Measurements from ENCODE around the gene DDT. TPM values are rescaled to one million over a fixed set of nuclear protein-coding genes. Genes with fewer than 3 reads are reported as not detected.

DDT gene
- polyA plus RNA-seq, 3 donors, result 115 to 192 (median 138) TPM

DNA sequence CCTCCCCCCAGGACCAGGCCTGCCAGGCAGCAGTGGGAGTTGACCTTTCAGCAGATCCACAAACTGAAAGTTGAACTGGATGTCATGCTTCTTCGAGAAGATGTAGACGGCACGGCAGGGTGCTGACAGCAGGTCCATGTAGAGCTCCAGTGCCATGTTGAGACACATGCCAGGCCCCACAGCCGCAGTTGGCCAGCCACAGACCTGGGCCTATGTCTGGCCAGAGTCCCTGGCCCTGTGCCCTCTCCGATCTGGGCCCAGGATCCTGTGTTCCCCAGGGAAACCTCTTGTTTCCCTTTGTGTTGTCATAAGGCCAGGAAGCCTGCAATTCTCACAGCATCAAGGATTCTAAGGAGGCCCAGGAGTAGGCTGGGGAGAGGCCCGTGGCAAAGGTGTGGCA, 31.0 kb upstream of the DDT start, which contains the start of gene GSTT4:
GSTT4 (minus strand) TSS at position 253 of the 400 bp plus-strand sequence; CDS start at position 156, 97 bp downstream.
- H3K4me2 ChIP-seq (replicated peaks; ENCODE audit: extremely low read depth, low read length, poor library complexity, severe bottlenecking), result no peak within 1 kb of the TSS

DNA sequence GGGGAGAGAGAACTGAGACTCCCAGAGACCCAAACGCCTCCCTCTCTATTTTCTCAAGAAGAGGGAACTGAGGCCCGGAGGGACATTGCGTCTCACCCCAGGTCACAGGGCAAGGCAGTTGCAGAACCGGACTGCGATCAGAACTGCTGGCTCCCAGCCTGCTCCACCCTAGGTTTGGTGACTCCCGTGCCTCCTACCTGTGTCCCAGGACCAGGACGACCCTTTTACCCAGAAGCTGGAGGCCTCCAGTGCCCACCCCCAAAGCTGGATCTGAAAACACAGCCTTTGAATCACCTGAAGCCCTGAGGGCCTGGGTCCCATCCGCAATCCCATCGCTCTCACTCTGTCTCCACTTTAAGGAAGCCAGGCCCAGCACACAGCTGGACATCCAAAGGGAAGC, 29.6 kb upstream of the DDT start:
- DNase-seq, result no peak
- H3K9ac ChIP-seq (ENCODE audit: insufficient read depth, low read length, poor library complexity, severe bottlenecking), result no peak overlapping the region
- H3K9me3 ChIP-seq (replicated peaks in 1 of 2; ENCODE audit: control insufficient read depth in 1 of 2, insufficient read depth in 1 of 2, low read length in 2 of 2), result no peaks in the 10 kb centered on the region
- no peak overlapping the region for H2AFZ ChIP-seq (ENCODE audit: insufficient read depth, low read depth, low read length, poor library complexity, severe bottlenecking)
- no peak overlapping the region for H3K4me3 Mint-ChIP-seq
- no peak overlapping the region for H3K4me3 ChIP-seq (replicated peaks in 1 of 3; ENCODE audit: low read depth in 2 of 3, low read length in 3 of 3)
- H4K20me1 ChIP-seq (ENCODE audit: insufficient read depth, low read length), result no peaks in the 10 kb centered on the region
- TF ChIP-seq, protein P1, sequence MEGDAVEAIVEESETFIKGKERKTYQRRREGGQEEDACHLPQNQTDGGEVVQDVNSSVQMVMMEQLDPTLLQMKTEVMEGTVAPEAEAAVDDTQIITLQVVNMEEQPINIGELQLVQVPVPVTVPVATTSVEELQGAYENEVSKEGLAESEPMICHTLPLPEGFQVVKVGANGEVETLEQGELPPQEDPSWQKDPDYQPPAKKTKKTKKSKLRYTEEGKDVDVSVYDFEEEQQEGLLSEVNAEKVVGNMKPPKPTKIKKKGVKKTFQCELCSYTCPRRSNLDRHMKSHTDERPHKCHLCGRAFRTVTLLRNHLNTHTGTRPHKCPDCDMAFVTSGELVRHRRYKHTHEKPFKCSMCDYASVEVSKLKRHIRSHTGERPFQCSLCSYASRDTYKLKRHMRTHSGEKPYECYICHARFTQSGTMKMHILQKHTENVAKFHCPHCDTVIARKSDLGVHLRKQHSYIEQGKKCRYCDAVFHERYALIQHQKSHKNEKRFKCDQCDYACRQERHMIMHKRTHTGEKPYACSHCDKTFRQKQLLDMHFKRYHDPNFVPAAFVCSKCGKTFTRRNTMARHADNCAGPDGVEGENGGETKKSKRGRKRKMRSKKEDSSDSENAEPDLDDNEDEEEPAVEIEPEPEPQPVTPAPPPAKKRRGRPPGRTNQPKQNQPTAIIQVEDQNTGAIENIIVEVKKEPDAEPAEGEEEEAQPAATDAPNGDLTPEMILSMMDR (IDR thresholded peaks at IDR 0.05), result no peak
- no peaks in the 10 kb centered on the region for H3K79me2 ChIP-seq (ENCODE audit: insufficient read depth, low read length)
- H3K9me3 Mint-ChIP-seq, result no peaks in the 10 kb centered on the region
- peaks cover 4 to 7% (median 6%) of the 10 kb centered on the region in 3 donors for H3K27me3 Mint-ChIP-seq (ENCODE audit: low read depth in 3 of 3)
- no peak overlapping the region for H3K27ac Mint-ChIP-seq
- H3K4me1 ChIP-seq (ENCODE audit: control insufficient read depth in 1 of 2, insufficient read depth in 2 of 2, low read length in 2 of 2), result no peaks in the 10 kb centered on the region
- H3K36me3 Mint-ChIP-seq, result no peaks in the 10 kb centered on the region
- 89% methylated on average over 8 of the region's 9 CpGs for WGBS (ENCODE audit: insufficient coverage)
- H3K27me3 ChIP-seq (ENCODE audit: control insufficient read depth in 2 of 2, insufficient read depth in 2 of 2, low read length in 2 of 2), result no peaks in the 10 kb centered on the region
- H3K36me3 ChIP-seq (replicated peaks in 1 of 2; ENCODE audit: control insufficient read depth in 1 of 2, insufficient read depth in 2 of 2, low read length in 2 of 2), result no peaks in the 10 kb centered on the region
- intact Hi-C loops (cut with micrococcal nuclease), result no loop called here
- H3K4me1 Mint-ChIP-seq, result no peaks in the 10 kb centered on the region
- H3K27ac ChIP-seq (ENCODE audit: low read depth in 1 of 2, low read length in 2 of 2), result no peak overlapping the region
- H3K4me2 ChIP-seq (replicated peaks; ENCODE audit: extremely low read depth, low read length, poor library complexity, severe bottlenecking), result no peak overlapping the region

More for the DNA sequence above, 31.0 kb upstream of the DDT start, which contains the start of gene GSTT4:
- H4K20me1 ChIP-seq (ENCODE audit: insufficient read depth, low read length), result no peaks in the 10 kb centered on the region
- Mint-ChIP-seq H3K9me3 (peaks cover 0 to 3% (median 0%) of the 10 kb centered on the region in 7 donors), H3K27me3 (ENCODE audit: low read depth in 3 of 3) (peaks cover 3 to 7% (median 4%) of the 10 kb centered on the region in 3 donors), H3K4me1 (no peaks in the 10 kb centered on the region), H3K4me3 (no peak within 1 kb of the TSS), H3K27ac (no peak within 1 kb of the TSS), H3K36me3 (no peaks in the 10 kb centered on the region)
- no peak within 1 kb of the TSS for H3K27ac ChIP-seq (ENCODE audit: low read depth in 1 of 2, low read length in 2 of 2)
- no peak within 1 kb of the TSS for H3K9ac ChIP-seq (ENCODE audit: insufficient read depth, low read length, poor library complexity, severe bottlenecking)
- no peaks in the 10 kb centered on the region for H3K27me3 ChIP-seq (ENCODE audit: control insufficient read depth in 2 of 2, insufficient read depth in 2 of 2, low read length in 2 of 2)
- intact Hi-C loops (cut with micrococcal nuclease), result loop anchor here in 1 of 2 donors (5.0 kb wide), 1 partner anchor 68 kb away; no protein-coding TSS in a partner anchor
- 88% methylated on average over 6 of the region's 6 CpGs for WGBS (ENCODE audit: insufficient coverage)
- no peak within 1 kb of the TSS for H2AFZ ChIP-seq (ENCODE audit: insufficient read depth, low read depth, low read length, poor library complexity, severe bottlenecking)
- TF ChIP-seq, protein P1 (IDR thresholded peaks at IDR 0.05), result no peak
- DNase-seq, result no peak
- no peaks in the 10 kb centered on the region for H3K9me3 ChIP-seq (replicated peaks in 1 of 2; ENCODE audit: control insufficient read depth in 1 of 2, insufficient read depth in 1 of 2, low read length in 2 of 2)
- no peaks in the 10 kb centered on the region for H3K79me2 ChIP-seq (ENCODE audit: insufficient read depth, low read length)
- no peaks in the 10 kb centered on the region for H3K36me3 ChIP-seq (replicated peaks in 1 of 2; ENCODE audit: control insufficient read depth in 1 of 2, insufficient read depth in 2 of 2, low read length in 2 of 2)
- no peaks in the 10 kb centered on the region for H3K4me1 ChIP-seq (ENCODE audit: control insufficient read depth in 1 of 2, insufficient read depth in 2 of 2, low read length in 2 of 2)
- H3K4me3 ChIP-seq (replicated peaks in 1 of 3; ENCODE audit: low read depth in 2 of 3, low read length in 3 of 3), result no peak within 1 kb of the TSS
